SK-N-SH treated with all-trans-retinoic acid at 6 μM for 48 hours (cell line): ENCODE measurements around the gene FYTTD1.

Source experiments
- CREB5 ChIP-seq: fragments of 250-450 bp; sonication (Bioruptor Pico); IDR thresholded peaks from 2 replicates; pipeline ENCODE4 v1.5.1; 2020; ENCODE audit warnings: low read depth, mild to moderate bottlenecking, moderate library complexity
- CSDC2 ChIP-seq: fragments of 250-450 bp; sonication (Bioruptor Pico); IDR thresholded peaks from 2 replicates; pipeline ENCODE4 v1.5.0; 2020; ENCODE audit warnings: mild to moderate bottlenecking, moderate library complexity
- ESRRG ChIP-seq: fragments of 250-450 bp; sonication (Bioruptor Pico); IDR thresholded peaks from 2 replicates; pipeline ENCODE4 v1.6.1; 2021; ENCODE audit warnings: mild to moderate bottlenecking
- OSR1 ChIP-seq: fragments of 250-450 bp; sonication (Bioruptor Pico); IDR thresholded peaks from 2 replicates; pipeline ENCODE4 v1.8.0; 2022; ENCODE audit warnings: moderate library complexity, mild to moderate bottlenecking, inconsistent platforms
- POU6F1 ChIP-seq: fragments of 250-450 bp; sonication (Bioruptor Pico); IDR thresholded peaks from 2 replicates; pipeline ENCODE4 v1.8.0; 2021; ENCODE audit warnings: low read depth, mild to moderate bottlenecking, moderate library complexity, borderline replicate concordance
- TSHZ2 ChIP-seq: fragments of 250-450 bp; sonication (Bioruptor Pico); IDR thresholded peaks from 2 replicates; pipeline ENCODE4 v1.5.0; 2020; ENCODE audit warnings: mild to moderate bottlenecking, moderate library complexity
- ZFP3 ChIP-seq: fragments of 250-450 bp; sonication (Bioruptor Pico); IDR thresholded peaks from 2 replicates; pipeline ENCODE4 v1.5.0; 2020; ENCODE audit warnings: mild to moderate bottlenecking, moderate library complexity
- ZNF70 ChIP-seq: fragments of 450-650 bp; formaldehyde crosslinking; IDR thresholded peaks from 2 replicates; pipeline ENCODE4 v1.5.0; 2020; ENCODE audit warnings: mild to moderate bottlenecking, moderate library complexity
- ZNF8 ChIP-seq: fragments of 450-650 bp; formaldehyde crosslinking; IDR thresholded peaks from 2 replicates; pipeline ENCODE4 v1.5.0; 2020; ENCODE audit warnings: mild to moderate bottlenecking, moderate library complexity

Gene FYTTD1

DNA sequence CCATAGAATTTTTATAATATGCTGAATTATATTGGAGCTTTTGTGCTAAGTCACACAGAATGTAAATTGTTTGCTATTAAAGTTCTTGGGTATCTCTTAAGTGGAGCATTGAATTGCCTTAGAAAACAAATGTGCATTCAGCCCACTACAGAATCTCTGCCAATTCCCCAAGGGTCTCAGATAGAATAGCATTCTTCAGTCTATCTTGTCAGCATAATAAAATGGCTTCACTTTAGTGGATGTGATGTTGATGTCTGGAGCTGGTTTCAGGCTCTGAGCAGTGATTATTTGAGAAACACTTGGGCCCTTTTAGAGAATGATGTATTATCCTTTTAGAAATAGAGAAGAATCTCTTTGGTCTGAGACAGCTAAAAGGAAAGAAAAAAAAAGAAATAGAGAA is 86.6 kb downstream of the FYTTD1 start (continued):
- TF ChIP-seq TSHZ2 (CRISPR knock-in tag) = no peak
- no peak for TF ChIP-seq CREB5
- no peak for TF ChIP-seq ZNF8
- TF ChIP-seq POU6F1 = no peak
- no peak for TF ChIP-seq OSR1 (CRISPR knock-in tag)
- TF ChIP-seq ESRRG (CRISPR knock-in tag) = no peak
- no peak for TF ChIP-seq ZNF70 (CRISPR knock-in tag)
- no peak for TF ChIP-seq ZFP3 (CRISPR knock-in tag)
- TF ChIP-seq CSDC2 (CRISPR knock-in tag) = no peak
- TF ChIP-seq, all 23 proteins: peak for 0
